OCI-LY3 (cell line): ENCODE results near the gene MYO1F.
A peak's percentile ranks its signal among the peaks of the same experiment; 100 is the strongest.
"Not testable (repeated sequence)": the region's sequence is repeated elsewhere in the genome, so short reads cannot be mapped to it uniquely, and the experiment has no call there.

Source experiments
- H2AFZ ChIP-seq: fragments of 200-600, 300-600 bp; shearing (Covaris generic); 2 replicates; pipeline ENCODE4 v1.6.0; 2014; ENCODE audit warnings: antibody characterized with exemption, low read depth, low read length
- H3K27ac ChIP-seq: fragments of 200-600, 300-600 bp; sonication (generic); 2 replicates; pipeline ENCODE4 v1.5.1; 2014; ENCODE audit warnings: mild to moderate bottlenecking, low read length, moderate library complexity, mixed read lengths
- H3K27me3 ChIP-seq: fragments of 200-600, 300-600 bp; sonication (generic); 2 replicates; pipeline ENCODE4 v1.6.1; 2014; ENCODE audit warnings: low read depth, low read length, mixed read lengths
- H3K36me3 ChIP-seq: fragments of 200-600, 300-600 bp; sonication (generic); replicated peaks from 2 replicates; pipeline ENCODE3; 2014; ENCODE audit warnings: low read depth, low read length, mixed read lengths
- H3K4me1 ChIP-seq: fragments of 300-600, 200-600 bp; sonication (generic); 2 replicates; pipeline ENCODE4 v1.6.1; 2014; ENCODE audit warnings: low read length, mixed read lengths
- H3K4me2 ChIP-seq: fragments of 200-600, 300-600 bp; sonication (generic); 2 replicates; pipeline ENCODE4 v1.6.1; 2014; ENCODE audit warnings: low read length, mixed read lengths
- H3K4me3 ChIP-seq: fragments of 300-600, 200-600 bp; sonication (generic); 2 replicates; pipeline ENCODE4 v1.5.1; 2014; ENCODE audit warnings: antibody characterized with exemption, mild to moderate bottlenecking, low read length, moderate library complexity
- H3K79me2 ChIP-seq: fragments of 300-600, 200-600 bp; shearing (Covaris generic); 2 replicates; pipeline ENCODE4 v1.6.1; 2014; ENCODE audit warnings: mild to moderate bottlenecking, low read length, mixed read lengths
- H3K9ac ChIP-seq: fragments of 300-600, 200-600 bp; shearing (Covaris generic); 2 replicates; pipeline ENCODE4 v1.6.0; 2014; ENCODE audit warnings: mild to moderate bottlenecking, low read length, moderate library complexity
- H3K9me3 ChIP-seq: fragments of 200-600, 300-600 bp; shearing (Covaris generic); 2 replicates; pipeline ENCODE4 v1.6.1; 2014; ENCODE audit warnings: low read length, mixed read lengths; ENCODE audit not compliant: insufficient read depth
- H4K20me1 ChIP-seq: fragments of 200-600, 300-600 bp; sonication (generic); 2 replicates; pipeline ENCODE4 v1.6.1; 2016; ENCODE audit warnings: low read length, mixed read lengths; ENCODE audit not compliant: insufficient read depth
- EZH2phosphoT487 ChIP-seq: fragments of 200-600 bp; shearing (Covaris generic); IDR thresholded peaks from 2 replicates; pipeline ENCODE4 v1.6.1; 2018; ENCODE audit warnings: antibody characterized with exemption, mixed run types, low read depth
- TF ChIP-seq, protein P1 (sequence below): fragments of 200-600, 300-600 bp; sonication (generic); IDR thresholded peaks from 2 replicates; pipeline ENCODE4 v1.5.1; 2014; ENCODE audit warnings: antibody characterized with exemption, low read length, low read depth

MYO1F gene

GRCh38 chr19:8517551-8518442, 59.4 kb downstream of the MYO1F start:
- H3K4me1 ChIP-seq = peaks cover 9% of the 10 kb centered on the region; the same call in 1 of the 2 replicates
- H3K27ac ChIP-seq = no peak overlapping the region
- H3K27me3 ChIP-seq = peaks cover 7% of the 10 kb centered on the region; the same call in 1 of the 2 replicates
- H4K20me1 ChIP-seq = no peaks in the 10 kb centered on the region
- H3K36me3 ChIP-seq = no peaks in the 10 kb centered on the region
- peaks cover 7% of the 10 kb centered on the region for H3K79me2 ChIP-seq
- TF ChIP-seq EZH2phosphoT487 = no peak
- TF ChIP-seq, protein P1, sequence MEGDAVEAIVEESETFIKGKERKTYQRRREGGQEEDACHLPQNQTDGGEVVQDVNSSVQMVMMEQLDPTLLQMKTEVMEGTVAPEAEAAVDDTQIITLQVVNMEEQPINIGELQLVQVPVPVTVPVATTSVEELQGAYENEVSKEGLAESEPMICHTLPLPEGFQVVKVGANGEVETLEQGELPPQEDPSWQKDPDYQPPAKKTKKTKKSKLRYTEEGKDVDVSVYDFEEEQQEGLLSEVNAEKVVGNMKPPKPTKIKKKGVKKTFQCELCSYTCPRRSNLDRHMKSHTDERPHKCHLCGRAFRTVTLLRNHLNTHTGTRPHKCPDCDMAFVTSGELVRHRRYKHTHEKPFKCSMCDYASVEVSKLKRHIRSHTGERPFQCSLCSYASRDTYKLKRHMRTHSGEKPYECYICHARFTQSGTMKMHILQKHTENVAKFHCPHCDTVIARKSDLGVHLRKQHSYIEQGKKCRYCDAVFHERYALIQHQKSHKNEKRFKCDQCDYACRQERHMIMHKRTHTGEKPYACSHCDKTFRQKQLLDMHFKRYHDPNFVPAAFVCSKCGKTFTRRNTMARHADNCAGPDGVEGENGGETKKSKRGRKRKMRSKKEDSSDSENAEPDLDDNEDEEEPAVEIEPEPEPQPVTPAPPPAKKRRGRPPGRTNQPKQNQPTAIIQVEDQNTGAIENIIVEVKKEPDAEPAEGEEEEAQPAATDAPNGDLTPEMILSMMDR = no peak
- no peak overlapping the region for H3K4me2 ChIP-seq
- no peak overlapping the region for H2AFZ ChIP-seq
- H3K9ac ChIP-seq = no peak overlapping the region
- no peak overlapping the region for H3K4me3 ChIP-seq
- H3K9me3 ChIP-seq = no peaks in the 10 kb centered on the region

DNA sequence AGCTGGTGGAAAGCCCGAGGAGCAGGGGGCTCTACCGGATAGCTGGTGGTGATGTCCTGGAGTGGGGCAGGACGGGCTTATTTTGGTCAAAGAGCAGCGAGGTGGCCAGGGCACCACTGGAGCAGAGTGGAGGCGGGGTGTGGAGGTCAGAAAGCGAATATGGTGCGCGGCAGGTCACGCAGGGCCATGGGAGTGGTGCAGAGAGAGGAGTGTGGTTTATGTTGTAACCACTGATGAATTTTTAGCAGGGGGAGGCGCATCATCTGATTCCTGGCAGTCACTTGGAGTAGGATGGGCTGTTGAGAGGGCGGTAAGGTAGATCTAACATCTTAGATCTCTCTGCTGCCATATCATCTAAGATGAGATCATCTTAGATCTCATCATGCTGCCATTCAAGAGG, 61.9 kb downstream of the MYO1F start:
- Histone ChIP-seq H3K36me3 (peaks cover 12% of the 10 kb centered on the region), H3K9ac (no peak overlapping the region), H3K27ac (no peak overlapping the region), H3K9me3 (no peaks in the 10 kb centered on the region), H4K20me1 (no peaks in the 10 kb centered on the region), H3K27me3 (peaks cover 7% of the 10 kb centered on the region; the same call in 1 of the 2 replicates), H3K4me3 (no peak overlapping the region), H3K79me2 (peaks cover 11% of the 10 kb centered on the region), H3K4me1 (peaks cover 11% of the 10 kb centered on the region; the same call in 1 of the 2 replicates), H3K4me2 (no peak overlapping the region), H2AFZ (no peak overlapping the region)
- TF ChIP-seq, protein P1 = no peak
- TF ChIP-seq EZH2phosphoT487 = no peak

GRCh38 chr19:8514505-8515009, 62.7 kb downstream of the MYO1F start:
- peak overlapping the region; percentile 86 for H3K9ac ChIP-seq
- 0 out of 2 replicates have a peak overlapping the region, but pooled peaks have one; percentile 72 for H3K27ac ChIP-seq
- H3K4me2 ChIP-seq = peak overlapping the region; percentile 88

DNA sequence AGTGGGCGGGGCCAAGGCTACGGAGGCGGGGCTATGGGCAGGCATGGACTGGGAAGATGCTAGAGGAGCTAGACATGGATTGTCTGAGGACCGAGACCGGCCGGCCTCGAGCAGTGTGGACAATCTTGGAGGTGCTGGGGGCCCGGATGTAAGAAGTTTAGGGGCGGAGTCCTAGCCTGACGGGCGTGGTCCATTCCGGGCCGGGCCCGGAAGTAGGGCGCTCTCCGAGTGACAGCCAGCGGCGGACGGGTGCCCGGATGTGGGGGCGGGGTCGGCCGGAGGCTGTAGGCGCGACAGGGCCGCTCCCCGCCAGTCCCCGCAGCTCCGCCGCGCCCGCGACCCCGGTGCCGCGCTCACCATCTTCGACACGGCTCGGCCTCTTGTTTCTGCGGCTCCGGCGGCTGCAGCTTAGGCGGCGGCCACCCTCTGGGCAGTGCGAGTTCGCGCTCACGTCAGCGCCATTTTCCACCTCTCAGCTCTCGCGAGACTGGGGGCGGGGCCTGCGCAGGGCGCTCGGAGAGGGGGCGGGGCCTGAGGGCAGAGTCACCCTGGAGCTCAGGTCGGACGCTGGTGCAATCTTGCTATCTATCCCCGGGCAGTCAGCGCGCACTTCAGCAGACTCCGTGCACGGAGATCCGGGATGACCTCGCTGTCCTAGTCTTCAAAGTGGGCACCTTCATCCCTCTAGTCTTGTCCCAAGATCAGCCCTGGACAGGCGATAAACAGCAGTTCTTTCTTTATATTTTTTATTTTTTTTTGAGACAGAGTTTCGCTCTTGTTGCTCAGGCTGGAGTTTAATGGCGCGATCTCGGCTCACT, 63.3 kb downstream of the MYO1F start, which contains the start of gene ZNF414:
Gene ZNF414 (minus strand): TSS at position 481 of the 818 bp plus-strand sequence. CDS start 121 bp downstream, at position 360.
- Histone ChIP-seq H3K27me3 (peaks cover 7% of the 10 kb centered on the region; the same call in 1 of the 2 replicates), H3K4me1 (peaks cover 11% of the 10 kb centered on the region; the same call in 1 of the 2 replicates), H4K20me1 (no peaks in the 10 kb centered on the region), H3K4me3 (peak within 1 kb of the TSS; percentile 85), H2AFZ (peak within 1 kb of the TSS; percentile 91), H3K9me3 (no peaks in the 10 kb centered on the region), H3K79me2 (peaks cover 11% of the 10 kb centered on the region), H3K36me3 (peaks cover 12% of the 10 kb centered on the region), H3K9ac (peak within 1 kb of the TSS; percentile 86), H3K27ac (peak within 1 kb of the TSS; percentile 72), H3K4me2 (peak within 1 kb of the TSS; percentile 88)
- TF ChIP-seq, protein P1 = no peak
- TF ChIP-seq EZH2phosphoT487 = no peak

More at GRCh38 chr19:8514505-8515009, 62.7 kb downstream of the MYO1F start:
- peaks cover 12% of the 10 kb centered on the region for H3K36me3 ChIP-seq
- H2AFZ ChIP-seq = peak overlapping the region; percentile 72; the same call in 1 of the 2 replicates
- not testable (repeated sequence) for H3K27me3 ChIP-seq, H3K9me3 ChIP-seq, H4K20me1 ChIP-seq
- peak overlapping the region; percentile 85 for H3K4me3 ChIP-seq
- peaks cover 11% of the 10 kb centered on the region for H3K79me2 ChIP-seq
- peaks cover 11% of the 10 kb centered on the region; the same call in 1 of the 2 replicates for H3K4me1 ChIP-seq
